GM21786 (cell line): Measurements from ENCODE around the gene C11orf97.
A peak's percentile ranks its signal among the peaks of the same experiment; 100 is the strongest.
"Not testable (repeated sequence)": the region's sequence is repeated elsewhere in the genome, so short reads cannot be mapped to it uniquely, and the experiment has no call there.

Source experiments
- ATAC-seq: cut with Tn5 transposase; IDR thresholded peaks from one replicate; pipeline ENCODE4 v1.9.1; 2021; ENCODE audit not compliant: unreplicated experiment

The C11orf97 gene, protein sequence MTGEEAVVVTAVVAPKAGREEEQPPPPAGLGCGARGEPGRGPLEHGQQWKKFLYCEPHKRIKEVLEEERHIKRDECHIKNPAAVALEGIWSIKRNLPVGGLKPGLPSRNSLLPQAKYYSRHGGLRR

DNA sequence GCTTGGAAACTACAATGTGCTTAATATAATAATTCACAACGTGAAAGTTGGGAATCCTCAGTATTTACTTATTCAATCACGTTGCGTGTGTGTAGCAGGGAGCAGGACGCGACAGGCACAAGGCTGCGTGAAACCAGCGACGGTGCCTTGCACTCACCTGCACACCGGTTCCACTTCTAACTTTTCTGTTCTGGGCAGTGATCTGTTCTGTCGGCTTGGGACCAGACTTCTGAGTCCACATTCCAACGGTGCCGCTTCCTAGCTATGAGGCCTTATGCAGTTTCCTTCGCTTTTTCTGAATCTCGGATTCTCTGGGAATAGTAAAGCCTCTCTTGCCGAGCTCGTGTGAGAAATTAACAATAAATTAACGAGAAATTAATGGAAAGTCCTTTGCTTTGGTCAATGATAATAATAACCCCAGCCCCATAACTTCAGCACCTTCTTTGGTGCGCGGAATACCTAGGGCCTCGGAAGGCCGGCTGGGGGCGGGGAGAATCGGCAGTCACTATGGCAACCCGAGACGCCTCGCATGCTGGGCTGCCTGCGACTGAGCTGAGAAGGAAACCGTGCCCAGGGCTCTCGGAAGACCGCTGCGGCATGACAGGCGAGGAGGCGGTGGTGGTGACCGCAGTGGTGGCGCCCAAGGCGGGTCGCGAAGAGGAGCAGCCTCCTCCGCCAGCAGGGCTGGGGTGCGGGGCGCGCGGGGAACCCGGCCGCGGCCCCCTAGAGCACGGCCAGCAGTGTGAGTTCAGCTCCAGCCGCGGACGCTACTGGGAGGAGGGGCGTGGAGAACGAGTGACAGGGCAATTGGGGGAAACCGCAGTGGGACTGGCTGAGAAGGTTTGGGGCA lies at the start of gene C11orf97:
TSS of gene C11orf97 (plus strand) at position 530 of the 850 bp plus-strand sequence. CDS start at position 598, 68 bp downstream.
- peak; percentile 76 for ATAC-seq

DNA sequence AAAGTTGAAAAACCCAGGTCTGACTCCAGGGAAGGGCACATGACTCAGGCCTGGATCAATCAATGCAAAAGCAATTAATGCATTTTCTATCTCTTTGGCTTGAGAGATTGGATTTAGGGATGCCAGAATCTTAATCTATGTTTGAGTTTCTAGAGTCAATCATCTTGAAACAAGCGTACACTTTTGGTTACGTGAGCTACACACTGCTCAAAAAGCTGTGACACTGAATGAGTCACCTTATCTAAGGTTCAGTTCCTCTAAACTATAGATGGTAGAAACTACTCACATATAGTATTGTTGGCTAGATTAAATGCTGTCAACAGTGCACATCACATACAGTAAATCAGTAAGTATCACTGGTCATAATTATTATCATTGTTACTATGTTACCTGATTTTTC lies 42.8 kb upstream of the C11orf97 start:
- ATAC-seq, result peak; percentile 86

DNA sequence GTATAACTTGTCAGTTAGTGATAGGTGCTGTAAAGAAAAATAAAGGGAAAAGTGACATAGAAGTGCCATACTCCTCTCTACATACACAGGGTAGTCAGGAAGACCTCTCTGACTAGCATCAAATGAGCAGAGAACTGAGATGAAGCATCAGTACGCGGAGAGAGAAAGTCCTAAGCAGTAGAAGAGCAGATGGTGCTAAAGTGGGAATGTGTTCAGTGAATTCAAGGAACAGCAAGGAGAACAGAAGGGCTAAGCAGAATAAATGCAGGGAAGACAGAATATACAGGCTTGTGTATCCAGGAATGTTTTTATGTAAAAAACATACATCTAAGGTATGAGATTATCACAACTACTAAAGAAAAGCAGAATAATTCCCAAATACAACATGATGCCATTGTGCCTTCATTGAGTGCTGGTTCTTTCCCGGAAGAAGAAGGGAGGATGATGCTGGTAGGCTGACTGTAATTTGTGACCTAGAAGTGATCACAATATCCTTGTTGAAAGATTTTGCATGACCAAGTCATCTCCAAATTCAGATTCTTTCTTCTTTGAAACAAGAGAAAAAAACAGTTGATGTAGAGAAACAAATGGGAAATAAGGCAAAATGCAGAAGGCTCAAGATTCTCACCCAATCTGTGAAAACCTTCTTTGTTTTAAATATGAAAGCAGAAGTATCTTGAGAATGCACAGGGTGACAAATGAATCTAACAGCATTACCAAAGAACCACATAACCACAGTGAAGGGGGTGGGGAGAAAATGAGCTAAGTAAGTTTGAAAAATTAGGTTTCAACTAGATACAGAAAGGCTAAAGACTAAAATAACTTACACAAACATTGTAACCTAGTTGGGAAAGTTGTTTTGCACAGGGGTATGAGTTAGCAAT lies 39.1 kb upstream of the C11orf97 start:
- ATAC-seq, result peak; percentile 85

DNA sequence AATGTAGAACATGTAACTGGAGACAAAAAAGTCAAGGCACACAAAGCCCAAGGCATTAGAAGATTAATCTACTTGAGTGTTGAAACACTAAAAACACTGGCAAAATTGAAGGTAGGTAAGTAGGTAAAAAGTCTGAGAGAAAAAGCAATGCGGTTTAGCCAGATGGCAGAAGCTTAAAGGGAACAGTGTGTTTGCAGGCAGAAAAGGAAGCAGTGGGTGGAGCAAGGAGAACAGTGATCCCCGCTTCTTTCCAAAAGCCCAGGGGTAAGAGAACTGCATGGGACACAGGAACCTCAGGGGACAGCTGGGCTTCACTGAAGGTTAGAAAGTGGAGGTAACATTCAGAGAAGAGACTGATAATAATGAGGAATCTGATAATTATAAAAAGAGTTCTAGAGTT lies 34.6 kb upstream of the C11orf97 start:
- ATAC-seq, result no peak

DNA sequence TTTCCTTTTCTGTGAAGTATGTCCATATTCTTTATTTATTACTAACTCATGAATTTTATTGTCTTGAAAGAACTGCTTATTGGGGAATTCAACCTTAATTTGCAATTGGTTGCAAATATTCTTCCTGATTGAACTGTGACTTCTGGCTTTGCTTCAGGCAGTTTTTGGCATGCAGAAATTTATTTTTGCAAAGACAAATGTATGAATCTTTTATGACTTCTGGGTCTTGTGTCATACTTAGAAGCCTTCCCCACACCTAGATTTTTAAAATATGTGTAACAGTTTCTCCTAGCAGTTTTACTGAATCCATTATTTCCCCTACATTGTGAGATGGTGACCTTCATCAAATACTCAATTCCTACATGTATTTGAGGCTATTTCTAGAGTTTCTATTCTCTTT lies 30.9 kb upstream of the C11orf97 start:
- ATAC-seq, result no peak

DNA sequence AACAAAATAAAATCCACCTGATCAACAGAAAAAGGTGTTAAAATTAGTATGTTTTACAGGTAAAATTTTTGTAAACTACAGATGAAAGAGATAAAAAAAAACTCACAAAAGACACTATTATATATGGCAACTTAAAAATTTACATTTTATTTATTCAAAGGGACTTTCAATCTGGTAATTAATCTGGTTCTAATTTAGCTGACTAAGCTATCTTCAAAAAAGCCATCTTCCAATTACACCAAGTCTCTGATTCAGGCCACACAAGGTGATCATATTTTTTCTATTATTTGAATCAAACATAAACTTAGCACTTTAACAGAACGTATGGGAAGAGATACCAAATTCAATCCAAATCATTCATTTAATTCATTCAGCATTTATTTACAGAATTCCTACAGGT lies 26.2 kb upstream of the C11orf97 start:
- ATAC-seq, result no peak

DNA sequence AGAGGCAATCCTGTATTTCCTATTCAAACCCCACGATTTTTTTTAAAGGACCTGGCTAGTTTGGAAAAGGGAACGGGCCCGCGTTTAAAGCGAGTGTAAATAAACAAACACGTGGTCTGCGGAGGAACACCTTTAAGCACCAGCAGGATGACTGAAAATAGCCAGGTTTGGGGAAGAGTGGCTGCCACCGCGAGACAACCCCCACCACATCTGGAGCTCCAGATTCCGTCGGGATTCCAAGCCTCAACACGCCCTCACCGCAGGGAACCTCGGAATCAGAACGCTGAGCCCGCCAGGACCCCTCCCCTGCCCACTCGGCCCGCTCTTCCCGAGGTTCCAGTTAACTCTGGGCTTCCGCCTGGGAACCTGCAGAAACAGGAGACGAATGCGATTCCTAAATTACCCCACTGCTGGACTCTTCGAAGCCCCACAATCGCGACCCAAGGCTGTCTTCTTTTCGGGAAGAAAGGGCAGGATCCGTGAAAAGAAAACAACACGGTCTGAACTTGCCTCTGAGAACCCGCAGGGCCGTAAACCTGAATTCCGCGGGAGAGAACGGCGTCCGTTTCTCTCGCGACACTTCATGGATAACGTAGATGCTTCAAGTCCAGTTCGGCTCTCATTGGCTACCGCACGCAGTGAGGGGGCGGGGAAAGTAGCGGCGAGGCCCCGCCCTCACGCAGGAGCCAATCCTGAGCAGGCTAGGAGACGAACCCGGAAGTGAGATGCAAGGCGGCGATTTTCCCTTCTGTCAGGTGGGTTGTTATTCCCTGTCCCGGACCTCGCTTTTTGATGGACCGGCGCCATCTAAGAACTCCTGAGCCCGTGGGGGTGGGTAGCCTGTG lies 18.8 kb upstream of the C11orf97 start, which contains the start of the genes ANKRD49 and MRE11:
TSS of gene ANKRD49 (plus strand) at position 704 of the 845 bp plus-strand sequence. CDS start 2,710 bp downstream, outside the sequence.
TSS of gene MRE11 (minus strand) at position 564 of the 845 bp plus-strand sequence. CDS start 1,043 bp downstream, outside the sequence.
- peak; percentile 99 for ATAC-seq

DNA sequence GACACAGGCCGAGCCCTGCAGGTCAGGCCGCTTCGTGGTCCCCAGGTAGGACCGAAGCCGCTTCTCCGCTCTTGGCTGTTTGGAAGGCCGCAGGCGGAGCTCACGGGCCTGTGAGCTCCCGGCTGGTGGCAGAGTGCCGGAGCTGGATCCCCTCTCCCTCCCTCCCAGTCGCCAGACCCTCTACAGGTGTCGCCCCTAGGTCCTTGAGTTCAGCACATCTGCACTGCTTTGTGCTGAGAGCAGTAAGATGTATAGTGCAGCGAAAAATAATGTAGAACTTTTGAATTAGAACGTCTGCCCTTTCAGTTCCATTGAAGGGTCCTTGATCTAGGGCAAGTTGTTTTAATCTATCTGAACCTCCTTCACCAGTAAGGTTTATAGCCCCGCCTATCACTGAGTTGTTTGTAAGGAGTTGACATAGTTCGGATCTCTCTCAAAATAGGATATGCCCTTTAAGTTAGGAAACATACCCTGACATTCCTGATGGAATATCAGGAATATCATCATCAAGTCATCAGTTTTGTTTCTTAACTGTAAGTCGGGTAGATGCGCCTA lies 18.1 kb upstream of the C11orf97 start:
- ATAC-seq, result peak; percentile 57

DNA sequence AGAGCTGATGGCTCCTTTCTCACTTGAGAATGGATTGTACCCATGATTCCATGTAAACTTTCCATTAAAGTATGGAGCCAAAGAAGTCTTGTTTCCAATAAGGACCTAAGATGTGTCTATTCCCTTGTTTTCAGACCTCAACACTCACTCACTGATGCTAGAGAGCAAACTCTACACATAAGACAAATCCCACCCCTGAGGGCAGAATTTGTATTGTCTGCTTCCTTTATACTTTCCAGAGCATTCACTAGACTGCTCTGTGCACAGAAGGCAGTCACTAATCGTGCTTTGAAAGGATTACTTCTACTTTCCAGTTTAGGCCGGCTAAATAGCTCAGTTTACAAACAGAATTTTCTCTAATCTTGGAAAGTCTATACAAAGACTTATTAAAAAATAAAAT lies 12.1 kb upstream of the C11orf97 start:
- no peak for ATAC-seq

DNA sequence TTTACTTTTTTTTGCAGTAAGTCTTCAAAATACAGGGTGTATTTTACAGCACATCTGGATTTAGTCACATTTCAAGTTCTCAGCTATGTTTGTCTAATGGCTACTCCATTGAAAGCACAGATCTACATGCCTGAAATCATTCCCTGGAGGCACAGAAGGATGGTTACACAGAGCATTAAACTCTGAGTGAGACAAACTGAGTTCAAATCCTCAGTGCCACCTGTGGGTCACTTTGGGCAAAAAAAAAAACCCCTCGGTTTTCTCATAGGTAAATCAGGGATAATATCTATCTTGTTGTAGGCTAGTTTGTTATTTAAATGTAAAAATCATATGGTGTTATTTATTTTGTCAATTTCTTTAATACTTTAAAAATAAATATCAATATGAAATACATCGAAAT lies 10.7 kb upstream of the C11orf97 start:
- ATAC-seq, result no peak

DNA sequence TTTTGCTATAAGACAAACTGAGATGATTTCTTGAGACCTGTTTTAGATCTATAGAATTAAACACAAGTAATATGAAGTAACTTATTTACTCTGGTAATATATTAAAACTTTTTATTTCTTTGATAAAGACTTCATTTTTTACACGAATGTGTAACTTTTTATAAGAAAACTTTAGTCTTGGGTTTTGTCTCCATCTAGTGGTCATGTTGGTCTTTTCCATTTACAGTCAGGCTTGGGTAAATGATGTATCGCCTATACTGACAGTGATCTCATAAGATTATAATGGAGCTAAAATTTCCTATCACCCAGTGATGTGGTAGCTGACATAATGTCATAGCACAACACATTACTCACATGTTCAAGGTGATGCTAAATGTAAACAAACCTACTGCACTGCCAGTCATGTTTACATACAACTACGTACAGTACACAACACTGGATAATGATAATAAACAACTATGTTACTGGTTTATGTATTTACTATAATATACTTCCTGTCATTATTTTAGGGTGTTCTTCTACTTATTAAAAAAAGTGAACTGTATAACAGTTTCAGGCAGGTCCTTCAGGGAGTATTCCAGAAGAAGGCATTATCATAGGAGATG lies 7.5 kb upstream of the C11orf97 start:
- ATAC-seq, result no peak

DNA sequence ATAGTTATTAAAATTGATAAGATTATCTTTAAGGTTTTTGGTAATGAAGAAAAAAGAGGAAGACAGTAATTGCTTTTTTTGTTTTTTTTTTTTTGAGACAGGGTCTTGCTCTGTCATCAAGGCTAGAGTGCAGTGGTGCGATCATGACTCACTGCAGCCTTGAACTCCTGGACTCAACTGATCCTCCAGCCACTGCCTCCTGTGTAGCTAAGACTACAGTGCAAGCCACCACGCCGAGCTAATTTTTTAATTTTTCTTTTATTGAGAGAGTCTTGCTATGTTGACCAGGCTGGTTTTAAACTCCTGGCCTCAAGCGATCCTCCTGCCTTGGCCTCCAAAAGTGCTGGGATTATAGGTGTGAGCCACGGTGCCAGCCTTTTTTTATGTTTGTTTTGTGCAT lies 5.7 kb upstream of the C11orf97 start:
- not testable (repeated sequence) for ATAC-seq

DNA sequence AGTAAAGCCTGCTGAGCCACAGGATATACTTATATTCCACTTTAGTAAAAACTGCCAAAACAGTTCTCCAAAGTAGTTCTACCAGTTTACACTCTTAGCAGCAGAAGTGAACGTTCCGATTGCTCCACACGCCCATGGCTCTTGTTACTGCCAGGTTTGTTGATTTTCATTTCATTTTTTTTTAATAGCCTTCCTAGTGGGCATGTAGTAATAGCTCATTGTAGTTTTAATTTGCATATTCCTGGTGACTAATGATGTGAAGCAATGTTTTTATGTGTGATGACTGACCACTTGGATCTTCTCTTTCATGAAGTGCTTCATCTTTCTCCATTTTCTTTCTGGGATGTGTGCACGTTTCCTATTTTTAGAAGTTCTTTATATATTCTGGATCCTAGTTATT lies 4.8 kb upstream of the C11orf97 start:
- no peak for ATAC-seq

DNA sequence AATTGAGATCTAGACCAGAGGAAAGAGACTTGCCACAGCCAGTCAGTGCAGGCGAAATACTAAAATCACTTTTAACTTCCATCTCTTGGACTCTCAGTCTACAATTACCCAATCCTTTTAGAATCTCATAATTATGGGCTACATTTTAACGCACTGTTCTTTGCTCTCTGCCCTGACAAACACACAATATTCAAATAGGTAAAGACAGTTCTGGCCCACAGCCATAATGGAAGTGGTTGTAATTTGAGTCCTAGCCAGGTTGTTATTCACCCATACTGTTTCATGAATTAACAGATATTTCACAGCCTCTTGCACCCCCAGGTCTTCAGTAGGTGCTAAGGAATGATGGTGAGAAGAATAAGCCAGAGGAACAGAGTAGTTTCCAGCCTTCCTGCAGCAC lies 830 bp downstream of the C11orf97 start:
- no peak for ATAC-seq

DNA sequence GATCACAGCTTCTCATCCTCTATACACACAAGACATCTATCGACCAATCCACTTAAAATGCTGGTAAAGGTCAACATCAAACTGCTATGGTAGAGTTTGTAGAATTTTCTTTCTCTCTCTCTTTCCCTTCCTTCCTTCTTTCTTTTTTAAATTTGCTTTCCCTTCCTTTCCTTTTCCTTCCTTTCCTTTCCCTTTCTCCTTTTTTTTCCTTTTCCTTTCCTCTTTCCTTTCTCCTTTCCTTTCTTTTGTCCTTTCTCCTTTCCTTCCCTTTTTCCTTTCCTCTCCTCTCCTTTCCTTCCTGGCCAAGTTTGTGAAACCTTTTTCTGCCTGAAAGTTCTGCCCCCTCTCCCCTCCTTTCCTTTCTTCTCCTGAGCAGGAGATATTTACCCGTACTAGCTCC lies 3.1 kb downstream of the C11orf97 start:
- no peak for ATAC-seq

DNA sequence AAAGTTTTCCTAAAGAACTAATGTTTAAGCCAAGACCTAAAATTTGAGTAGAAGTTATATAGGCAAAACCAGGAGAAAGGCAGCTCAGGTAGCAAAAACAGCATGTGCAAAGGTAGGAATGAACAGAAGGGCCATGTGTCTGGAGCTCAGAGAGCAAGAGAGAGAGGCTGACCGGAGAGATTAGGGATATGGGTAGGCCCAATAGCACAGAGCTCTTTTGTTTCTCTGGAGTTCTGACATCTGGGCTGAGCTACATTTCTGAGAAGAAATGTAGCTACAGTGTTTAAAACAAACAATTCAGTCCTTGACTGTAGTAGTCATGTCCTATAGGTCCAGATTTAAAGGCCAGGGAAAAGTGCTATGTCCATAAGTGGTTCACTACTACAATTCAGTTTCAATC lies 4.5 kb downstream of the C11orf97 start:
- ATAC-seq, result no peak

DNA sequence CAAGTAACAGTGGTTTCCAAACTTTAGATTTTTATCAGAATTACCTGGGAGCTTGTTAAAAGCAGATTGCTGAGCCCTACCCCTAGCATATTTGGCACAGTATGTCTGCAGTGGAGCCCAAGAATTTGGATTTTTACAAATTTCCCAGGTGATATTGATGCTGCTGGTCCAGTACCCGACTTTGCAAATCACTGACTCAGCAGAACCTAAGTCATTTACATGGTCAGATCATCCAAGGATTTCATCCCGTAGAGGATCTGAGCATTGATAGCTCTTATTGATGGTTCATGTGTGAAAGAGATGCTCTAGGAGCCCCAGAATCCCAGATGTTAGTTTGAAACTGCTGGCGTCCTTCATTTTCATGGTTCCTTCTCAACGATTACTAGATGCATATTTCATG lies 6.0 kb downstream of the C11orf97 start:
- ATAC-seq, result no peak

DNA sequence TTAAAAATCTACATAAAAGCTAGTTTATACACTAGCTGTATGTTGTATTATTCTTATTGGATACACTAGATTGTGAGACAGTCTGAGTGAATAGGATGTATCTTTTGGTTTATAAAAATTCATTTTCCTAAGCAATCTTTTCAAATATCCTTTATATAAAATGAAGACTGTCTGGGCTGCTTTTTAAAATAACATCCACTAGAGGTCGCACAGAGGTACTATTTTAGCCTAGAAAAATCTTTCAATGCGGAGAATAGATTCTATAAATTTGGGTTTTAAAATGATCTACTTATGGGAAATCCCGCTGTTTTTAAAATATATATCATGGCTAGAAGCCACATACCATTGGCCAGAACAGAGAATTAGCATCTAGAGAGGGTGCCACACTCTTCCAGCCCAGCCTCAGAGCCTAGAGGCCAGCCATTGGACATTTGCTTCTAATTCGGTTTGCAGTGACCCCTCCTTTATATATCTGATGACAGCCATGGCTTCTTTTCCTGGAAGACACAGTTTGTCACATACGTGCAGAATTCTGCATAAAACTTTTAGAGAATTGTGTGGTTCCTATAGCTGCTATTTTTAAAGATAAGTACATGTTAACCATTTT lies 7.3 kb downstream of the C11orf97 start:
- ATAC-seq, result no peak

DNA sequence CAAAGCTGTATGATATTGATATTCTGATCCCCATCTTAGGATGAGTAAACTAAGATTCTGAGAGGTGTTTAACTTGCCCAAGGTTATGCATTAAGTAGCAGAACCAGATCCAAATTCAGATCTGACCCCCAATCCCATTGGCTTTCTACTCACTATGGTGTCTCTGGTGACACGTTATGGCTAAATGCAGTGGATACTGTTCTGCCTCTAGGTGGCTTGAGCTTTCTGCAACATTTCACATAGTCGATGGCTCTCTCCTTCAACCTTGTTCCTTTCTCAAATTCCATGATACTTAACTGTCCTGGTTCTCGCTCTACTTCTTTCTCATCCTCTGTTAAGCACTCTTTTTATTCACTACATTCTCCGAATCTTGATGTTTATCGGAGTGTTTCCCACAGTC lies 9.4 kb downstream of the C11orf97 start:
- no peak for ATAC-seq
